Stimulated activated CD8-positive, alpha-beta memory T cell treated with anti-CD3 and anti-CD28 coated beads, Interleukin-7, amount 100 ng/mL, for 24 hours (primary cell): ENCODE measurements around the gene PCARE.

ENCODE experiments used
- DNase-seq: peaks from one replicate; pipeline ENCODE4 v3.0.0-alpha.2; 2020; ENCODE audit warnings: low read depth

PCARE gene

DNA sequence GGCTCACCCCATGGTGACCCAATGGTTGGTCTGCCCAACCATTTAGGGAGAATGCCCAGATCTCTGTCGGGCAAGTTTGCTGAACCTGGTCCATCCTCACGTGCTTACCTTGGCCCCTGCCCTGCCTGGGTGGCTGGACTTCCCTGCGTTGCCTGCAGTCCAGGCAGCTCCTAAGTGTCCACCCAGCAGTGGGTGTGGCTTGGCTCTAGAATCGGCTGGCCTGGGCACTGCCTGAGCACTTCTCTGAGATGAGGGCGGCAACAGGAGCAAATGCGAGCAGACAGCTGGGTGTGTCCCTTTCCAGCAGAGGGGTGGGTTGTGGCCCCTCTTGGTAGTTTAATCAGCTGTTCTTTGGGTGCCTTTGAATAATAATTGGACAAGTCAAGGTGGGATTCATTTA lies 11.3 kb downstream of the PCARE start:
- DNase-seq: no peak

DNA sequence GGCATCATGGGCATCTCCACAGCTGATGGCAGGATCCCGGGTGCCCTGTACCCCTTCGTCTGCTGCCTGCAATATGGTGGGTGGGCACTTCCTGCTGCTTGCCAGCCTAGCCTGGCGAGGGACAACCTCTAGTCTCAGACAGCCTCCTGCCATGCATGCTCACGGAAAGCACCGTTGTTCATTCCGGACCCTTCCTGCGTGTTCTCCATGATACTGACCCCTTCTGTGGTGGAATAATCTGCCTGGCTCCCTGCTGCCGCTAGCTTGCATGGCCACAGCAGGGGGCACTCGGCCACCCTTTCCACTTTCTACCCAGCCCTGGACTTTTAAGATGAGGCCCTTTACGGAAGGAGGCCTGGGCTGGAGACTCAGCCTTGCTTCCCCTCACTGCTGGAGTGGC lies 12.0 kb downstream of the PCARE start:
- no peak for DNase-seq

DNA sequence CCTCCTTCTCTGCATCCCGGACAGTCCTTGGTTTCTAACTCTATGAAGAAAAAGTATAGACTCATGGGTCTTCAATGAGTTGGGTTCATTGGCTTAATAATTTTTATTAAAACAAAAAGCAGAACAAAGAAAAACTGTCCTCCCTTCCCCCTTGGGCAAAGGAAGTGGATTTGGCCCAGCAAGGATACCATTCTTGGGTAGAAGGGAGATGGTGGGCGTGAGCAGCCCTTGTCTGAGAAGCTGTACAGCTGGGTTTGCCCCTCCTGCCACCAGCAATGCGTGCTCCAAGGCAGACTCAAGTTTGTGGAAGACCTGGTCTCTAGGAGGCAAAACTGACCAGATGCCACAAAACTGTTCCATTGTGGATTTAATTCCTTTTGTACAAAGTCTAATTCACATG lies 12.7 kb downstream of the PCARE start:
- no peak for DNase-seq

DNA sequence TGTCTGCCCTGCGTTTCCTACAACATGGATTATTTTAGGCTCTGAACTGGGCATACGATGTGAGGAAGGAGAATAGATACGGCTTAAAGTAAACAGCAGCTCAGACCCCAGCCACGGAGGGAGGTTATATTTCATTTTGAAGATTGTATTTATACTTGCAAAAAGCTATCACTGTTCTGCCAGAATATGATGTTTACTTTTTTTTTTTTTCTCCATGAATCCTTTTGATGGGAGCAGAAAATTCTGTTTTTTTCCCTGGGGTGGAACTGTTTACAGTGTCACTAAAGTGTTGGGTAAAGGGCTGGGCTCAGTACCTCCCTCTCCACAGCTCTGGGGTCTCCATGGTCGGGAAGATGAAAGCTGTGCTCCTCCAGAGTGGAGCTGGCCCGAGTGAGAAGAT lies 13.1 kb downstream of the PCARE start:
- DNase-seq: no peak

DNA sequence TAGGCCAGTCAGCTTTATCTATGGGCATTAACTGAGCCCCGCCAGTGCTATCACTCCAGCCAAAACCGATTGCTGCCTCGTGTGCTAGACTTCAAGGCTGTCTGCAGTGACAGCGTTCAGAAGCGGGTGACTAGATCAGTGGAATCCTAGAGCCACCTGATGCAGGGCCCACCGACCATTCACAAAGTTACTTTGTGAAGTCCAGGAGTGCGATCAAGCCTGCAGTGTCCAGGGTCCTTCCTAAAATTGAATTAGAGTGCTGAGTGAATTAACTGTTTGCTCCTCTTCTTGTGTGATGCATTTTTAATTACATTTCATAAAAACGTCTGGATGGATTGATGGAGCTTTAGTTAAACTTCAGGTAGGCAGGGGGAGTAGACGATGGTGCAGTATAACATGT lies 13.9 kb downstream of the PCARE start:
- no peak for DNase-seq

DNA sequence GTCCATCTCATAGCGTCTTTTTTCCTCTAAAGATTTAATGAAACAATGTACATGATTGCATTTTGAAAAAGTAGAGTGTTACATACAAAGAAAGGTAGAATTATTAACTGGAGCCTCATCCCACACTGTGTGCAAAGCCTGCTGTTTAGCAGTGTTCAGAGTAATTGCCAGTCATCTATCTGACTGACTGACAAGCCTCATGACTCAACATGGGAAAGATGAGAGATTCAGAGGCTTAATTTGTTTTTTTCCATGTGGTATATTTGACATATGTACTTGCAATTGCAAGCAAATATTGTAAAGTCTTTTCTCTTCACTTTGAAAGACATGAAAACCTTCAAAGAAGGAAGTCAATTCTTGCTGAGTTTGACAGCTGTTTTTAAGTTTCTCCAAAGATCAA lies 14.7 kb downstream of the PCARE start:
- DNase-seq: no peak

DNA sequence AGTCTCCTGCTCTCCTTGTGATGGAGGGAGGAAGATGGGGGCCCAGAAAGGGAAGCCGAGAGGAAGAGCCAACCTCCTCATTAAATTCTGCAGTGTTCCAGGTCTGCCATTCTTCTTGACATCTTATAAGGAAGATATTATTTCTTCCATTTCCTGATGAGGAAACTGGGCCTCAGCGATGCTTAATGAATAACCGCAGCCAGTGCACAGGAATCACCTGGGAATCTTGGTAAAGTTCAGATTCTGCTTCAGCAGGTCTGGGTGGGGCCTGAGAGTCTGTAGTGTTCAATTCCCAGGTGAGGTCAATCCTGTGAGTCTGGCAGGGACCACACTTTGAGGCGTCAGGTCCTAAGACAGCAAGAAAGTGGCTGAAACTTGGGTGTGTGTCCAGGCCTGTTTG lies 17.3 kb downstream of the PCARE start:
- no peak for DNase-seq

DNA sequence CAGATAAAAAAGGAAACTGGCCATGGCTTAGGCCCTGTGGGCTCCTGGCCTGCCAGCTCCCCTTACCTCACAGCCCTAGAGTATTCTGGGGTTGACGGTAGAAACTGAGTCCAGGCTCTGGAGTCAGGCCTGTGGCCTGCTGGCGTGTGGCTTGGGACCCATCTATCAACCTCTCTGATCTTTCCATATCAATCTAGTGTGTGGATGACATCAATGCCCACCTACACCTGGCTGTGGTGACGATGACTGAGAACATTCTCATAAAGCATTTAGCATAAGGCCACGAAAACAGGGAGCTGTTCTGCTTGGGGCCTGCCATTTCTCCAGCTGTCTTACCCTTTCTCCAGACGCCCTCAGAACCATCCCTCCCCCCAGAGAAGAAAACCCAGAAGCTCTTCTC lies 17.9 kb downstream of the PCARE start:
- DNase-seq: no peak

DNA sequence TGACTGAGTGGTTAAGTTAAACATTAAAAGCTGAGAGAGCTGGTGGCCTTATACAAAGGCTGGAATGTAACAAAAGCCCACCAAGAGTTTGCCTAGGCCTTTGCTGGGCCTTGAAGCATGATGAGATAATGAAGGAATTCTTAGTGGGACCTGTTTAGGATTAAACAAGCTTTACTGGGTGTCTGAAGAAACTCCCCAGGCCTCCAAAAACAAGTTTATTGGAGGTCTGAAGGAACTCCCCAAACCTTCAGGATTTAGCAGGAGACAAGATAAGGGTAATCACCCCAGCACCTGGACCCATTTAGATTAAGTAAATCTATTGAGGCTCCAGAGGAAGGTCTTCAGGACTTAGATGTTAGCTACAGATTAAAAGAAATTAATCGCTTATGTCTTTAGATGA lies 18.7 kb downstream of the PCARE start:
- DNase-seq: no peak

DNA sequence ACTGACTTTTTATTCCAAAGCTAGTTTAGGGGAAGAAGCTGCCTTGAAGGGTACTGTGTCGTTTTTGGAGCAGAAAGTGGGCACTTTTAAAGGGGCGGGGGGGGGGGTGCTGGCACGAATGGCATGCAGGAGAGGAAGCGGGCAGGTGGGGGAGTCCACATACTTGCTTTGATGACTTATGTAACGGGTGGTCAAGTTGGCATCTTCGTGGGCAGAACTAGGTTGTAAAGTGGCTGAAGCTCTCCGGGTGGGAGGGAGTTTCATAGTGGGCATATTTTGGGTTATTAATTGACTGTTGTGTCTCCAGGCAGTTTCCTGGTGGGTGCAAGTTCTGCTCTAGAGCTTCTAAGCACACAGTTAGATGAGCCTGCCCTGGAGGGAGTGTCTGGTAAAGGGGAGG lies 19.9 kb downstream of the PCARE start:
- no peak for DNase-seq

DNA sequence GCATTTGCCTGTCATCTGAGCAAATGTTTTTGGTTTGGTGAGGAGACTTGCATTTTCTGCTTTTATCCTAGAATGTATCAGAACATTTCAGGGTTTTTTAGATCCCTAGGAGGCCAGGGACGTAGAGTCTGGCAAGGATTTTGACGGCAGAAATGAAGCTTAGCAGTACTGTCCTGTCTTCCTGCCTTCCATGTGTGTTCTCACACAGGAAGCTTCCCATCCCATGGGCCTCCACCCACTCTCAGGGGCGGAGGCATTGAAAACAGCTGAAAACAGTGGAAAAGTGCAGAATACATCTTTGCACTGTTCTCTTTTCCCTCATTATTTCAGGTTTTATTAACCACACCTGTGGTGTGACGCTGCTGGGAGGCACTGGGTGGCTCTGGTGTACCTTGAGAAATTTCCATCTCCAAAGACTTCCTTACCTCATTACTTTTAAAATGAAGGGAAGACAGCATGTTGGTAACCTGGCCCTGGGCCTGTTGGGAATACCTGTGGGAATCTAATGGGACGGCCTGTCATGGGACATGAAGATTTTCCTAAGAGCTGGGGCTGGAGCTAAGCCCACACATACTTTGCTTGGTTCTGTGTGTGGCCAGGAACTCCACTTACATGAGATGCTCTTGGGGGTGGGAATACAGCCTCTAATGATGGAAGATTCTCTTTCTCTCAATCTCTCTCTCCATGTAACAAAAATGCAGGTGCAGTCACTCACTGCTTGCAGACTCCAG lies 20.5 kb downstream of the PCARE start:
- DNase-seq: no peak

DNA sequence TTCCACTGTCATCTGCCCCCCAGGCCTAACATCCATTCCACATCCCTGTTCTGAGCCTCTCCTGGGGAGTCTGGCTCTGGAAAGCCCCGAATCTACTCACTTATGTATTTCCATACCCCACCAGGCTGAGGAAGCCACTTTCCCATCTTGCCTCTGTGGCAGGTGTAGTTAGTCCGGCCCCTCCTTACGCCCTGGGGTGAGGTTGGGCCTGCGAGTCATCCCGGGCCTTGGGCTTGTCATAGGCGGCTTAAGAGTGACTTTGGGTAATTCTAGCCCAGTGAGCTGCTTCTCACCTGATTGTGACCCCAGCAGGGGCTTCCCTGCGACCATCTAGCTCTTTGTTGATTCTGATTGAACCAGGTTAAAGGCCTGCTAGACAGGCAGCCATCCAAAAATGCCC lies 21.1 kb downstream of the PCARE start:
- DNase-seq: no peak

DNA sequence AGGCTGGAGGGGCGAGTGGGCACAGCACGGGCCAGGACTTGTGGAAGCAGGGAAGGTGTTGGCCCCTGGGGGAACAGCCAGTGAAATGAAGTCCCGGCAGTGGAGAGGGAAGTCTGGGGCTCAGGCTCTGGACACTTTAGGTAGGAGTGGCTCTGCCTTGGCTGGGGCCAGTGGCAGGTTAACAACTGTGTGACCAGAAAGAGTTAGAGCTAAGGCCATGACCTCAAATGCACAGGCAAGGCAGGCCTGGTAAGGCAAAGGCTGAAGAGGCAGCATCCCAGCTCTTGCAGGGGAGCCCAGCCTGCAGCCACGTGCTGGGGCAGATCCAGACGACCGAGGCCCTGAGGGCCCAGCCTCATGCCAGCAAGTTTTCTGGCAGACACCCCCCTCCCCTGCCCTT lies 21.5 kb downstream of the PCARE start:
- no peak for DNase-seq

DNA sequence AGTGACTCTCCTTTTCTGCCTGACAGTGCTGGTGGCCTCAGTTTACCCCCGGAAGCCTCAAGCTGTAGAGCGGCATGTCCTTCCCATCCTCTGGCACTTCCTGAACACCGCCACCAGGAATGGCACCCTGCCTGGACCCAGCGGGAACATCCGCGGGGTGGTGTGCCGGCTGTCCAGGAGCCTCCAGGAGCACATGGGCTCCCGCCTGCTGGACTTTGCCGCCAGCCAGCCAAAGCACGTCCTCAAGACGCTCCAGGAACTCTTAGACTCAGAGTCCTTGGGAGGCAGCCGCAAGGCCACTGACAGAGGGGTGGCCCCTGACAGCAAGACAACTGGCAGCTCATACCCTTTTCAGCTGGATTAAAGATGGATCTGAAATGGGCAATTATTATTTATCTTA lies 22.6 kb downstream of the PCARE start:
- DNase-seq: no peak

DNA sequence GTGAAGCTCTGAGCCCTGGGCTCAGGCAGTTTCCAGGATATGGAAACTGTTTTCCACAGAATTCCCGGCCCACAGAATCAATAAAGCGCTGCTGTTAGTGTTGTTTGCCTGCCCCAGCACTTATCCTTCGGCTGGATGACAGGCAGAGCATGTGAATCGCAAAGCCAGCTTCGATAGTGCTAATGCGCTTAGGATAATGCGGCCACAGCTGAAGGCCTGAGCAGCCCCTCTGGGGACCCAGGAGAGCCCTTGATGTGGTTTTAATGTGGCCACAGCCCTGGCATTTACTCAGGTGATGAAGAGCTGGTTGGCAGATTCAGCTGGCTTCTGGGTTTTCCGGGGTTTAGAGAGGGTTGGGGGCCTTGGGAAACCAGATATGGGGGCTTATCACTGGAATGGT lies 23.7 kb downstream of the PCARE start:
- DNase-seq: no peak

DNA sequence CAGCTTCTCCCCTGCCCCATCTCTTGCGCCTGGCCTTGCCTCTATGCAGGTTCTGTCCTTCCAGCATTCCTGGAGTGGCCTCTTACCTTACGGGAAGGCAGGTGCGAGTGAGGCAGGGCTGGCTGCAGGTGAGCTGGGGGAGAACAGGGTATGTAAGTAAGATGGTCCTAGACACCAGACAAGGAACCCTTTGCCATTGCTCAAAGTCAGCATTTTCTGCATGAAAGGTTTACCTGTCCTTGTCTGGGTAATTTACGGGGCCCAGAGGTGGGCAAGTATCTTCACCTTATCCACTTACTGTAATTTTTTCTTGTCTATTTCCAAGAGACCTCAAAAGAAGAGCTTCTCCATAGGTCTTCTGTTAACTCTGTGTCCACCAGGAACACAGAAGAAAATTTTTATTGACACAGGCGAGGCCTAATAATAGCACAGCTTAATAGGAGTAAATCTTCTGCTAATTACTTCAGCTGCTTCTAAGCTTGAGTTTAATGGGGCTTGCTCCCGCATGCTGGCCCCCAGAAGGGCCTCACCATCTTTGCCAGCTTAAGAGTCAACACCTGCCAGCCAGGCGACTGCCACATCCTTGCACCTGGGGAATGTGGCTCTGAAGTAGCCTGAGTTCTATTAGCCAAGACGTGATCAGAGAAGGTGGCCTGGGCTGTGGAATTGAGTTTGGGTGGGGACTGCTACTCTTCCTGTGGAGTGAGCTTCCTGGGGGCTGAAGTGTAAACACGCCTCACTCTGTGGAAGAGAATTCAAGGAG lies 27.1 kb downstream of the PCARE start:
- DNase-seq: no peak

DNA sequence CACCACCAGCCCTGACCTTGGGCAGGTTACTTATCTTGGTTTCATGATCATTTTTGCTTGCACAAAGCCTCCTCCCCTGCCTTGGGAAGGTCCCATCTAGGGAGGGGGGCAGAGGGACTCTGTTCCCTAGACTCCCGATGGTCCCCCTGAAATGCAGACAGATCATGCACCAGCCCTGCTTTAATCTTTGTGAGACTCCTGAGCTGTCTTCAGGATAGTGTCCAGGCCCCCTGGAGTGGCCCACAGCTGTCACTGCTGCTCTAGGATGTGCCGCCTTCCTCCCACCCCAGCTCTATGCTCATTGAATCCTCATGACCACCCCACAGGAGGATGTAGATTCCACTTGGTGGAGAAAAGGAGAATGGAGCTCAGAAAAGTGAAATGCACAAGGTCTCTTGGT lies 28.0 kb downstream of the PCARE start:
- DNase-seq: no peak

DNA sequence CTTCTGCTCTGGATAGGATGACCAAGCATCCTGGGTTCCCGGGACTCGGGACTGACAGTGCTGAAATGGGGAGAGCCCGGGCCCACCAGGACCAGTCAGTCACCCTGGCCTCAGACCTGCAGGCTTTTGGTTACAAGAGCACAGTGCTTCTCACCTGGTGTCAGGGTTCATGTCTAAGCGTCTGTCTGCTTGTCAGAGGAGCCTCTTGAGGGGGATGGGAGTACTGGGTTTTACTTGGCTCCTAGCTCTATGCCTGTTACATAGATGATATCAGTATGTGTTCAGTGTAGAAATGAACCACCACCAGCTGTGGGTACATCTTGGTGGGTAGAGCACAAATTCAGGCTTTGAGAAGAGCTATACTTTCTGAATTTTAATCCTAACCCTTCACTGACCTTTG lies 29.9 kb downstream of the PCARE start:
- DNase-seq: no peak

DNA sequence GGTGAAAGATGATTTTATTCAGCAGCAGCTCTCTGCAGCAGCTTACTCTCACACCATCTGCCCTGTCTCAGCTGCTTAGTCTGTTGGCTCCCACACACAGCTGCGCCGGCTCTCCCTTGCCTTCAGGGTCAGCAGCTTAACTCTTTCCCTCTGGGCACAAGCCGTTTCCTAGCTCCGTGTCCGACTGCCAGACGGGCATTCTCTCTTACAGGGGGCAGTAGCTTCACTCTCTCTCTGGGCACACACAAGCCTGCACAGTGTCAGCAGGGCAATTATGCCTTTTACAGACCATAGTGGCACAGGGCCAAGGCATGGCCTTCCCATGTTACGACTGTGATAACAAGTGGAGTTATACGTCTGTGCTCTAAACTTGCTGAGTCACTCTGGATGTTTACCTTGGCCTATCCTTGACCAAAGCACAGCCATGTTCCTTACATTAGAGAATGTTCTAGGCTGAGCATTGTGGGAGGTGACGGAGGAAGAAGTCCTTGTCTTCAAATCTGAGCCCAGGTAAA lies 31.7 kb downstream of the PCARE start:
- DNase-seq: no peak

DNA sequence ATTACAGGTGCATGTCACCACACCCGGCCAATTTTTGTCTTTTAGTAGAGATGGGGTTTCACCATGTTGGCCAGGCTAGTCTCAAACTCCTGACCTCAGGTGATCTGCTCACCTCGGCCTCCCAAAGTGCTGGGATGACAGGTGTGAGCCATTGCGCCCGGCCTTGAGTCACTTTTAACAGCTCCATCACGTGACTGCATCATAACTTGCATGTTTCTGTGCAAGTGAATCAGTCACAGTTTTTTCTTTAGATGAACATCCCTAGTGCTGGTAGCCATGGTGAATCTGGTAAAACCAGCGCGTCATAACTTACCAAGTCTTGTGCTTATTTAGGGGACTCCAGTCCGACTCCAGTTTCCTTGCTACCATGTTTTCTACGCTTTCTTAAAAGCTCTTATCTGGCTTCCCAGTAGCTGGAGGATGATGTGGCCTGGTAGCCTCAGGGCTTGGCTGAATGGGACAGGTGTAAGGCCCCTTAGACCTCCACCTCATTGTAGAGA lies 33.1 kb downstream of the PCARE start:
- DNase-seq: no peak

DNA sequence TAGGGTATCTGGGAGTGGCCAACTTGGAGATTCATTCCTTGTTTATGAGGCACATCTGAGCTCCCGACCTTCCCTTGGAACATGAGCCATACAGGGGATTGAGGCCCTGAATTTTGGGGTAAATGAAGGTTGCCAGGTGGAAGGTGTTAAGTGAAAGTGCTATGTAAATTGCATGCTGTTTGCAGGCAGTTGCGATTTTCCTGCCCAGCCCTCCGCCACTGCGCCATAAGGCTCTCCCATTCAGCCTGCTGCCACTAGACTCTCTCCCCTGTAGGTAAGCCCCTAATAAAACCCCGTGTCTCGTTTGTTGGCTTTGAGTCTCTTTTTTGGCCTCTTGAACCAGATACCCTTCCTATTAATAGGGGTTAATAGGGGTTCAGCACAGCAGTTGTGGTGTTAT lies 33.8 kb downstream of the PCARE start:
- no peak for DNase-seq

DNA sequence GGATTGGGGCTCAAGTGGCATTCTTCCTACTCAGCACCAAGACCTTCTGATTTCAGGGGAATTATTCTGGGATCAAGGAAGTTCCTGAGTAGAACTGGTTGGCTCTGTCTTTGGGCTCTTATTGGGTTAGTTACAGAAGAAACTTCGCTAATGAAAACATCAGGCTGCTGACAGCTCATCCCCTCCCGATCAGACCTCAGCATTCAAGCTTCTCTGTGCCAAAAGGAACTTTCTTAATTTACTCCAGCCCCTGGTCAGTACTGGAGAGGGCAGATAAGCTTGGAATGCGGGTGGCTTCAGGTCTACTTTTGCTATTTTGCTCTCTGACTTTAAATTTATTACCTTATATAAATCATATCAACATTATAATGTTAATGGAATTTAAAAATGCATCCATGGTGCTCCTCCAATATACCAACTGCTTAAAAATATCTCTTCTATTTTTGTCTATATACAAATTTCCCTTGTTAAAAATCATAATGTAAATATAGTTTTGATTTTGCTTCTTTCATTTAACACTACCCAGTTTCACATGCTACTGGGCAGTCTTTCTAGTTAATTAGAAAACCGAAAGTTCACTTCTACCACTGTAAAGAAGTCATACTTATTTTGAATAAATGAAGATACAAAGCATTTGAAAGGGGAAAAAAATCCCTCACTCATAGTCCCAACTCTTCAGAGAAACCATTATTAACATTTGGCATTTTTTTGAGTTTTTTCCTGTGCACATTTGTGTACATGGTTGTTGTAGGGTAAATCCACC lies 34.4 kb downstream of the PCARE start:
- DNase-seq: no peak
